ENCODE measurements around the gene RND3. TPM values are rescaled to one million over a fixed set of nuclear protein-coding genes. Genes with fewer than 3 reads are reported as not detected.
A peak's percentile ranks its signal among the peaks of the same experiment; 100 is the strongest.

Gene RND3, protein sequence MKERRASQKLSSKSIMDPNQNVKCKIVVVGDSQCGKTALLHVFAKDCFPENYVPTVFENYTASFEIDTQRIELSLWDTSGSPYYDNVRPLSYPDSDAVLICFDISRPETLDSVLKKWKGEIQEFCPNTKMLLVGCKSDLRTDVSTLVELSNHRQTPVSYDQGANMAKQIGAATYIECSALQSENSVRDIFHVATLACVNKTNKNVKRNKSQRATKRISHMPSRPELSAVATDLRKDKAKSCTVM
- total RNA-seq, result 62.1 TPM

DNA sequence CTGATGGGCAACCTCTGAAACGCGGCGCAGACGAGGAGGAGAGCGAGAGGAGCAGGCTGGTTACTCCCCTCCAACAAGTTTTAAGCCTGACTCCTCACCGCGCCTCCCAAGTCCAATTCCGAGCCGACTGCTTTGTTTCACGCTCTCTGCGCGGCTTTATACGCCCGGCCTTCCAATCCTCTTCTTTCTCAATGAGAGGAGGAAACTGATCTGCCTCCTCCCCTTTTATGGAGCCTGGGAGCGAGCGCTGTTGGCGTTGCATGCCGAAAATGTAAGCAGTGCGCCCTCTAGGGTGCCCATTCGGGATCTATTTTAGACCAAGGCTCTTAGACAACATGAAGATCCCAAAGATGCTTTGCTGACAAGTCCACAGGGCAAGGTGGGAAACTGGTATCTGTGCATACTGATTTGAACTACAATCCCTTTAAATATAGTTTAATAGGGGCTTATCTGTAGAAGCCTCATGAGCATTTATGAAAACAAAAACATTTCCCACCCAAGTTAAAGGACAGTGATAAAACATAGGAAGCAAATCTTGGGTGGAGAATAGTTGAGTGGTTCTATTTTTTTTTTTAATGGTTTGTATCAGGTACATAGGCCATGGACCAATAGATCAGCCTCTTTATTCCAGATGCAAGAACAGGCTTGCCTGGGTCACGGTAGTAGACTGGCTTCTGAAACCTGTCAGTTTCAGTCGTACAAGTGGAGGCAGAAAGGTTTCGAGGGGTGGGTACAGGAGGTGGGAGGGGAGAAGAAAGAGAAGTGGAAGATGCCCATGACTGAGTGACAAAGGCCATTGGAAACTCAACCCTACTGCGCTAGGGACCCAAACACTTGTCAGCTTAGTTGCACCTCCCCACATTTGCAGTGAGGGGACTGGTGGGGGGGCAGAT lies at the start of gene RND3:
RND3 (minus strand) TSS at position 131 of the 893 bp plus-strand sequence. CDS start 250 bp downstream, outside the sequence.
- intact Hi-C loops (cut with DNase I), result loop anchor here (5.0 kb wide), 2 partner anchors 205 to 900 kb away; partner anchors contain the start of gene MMADHC

DNA sequence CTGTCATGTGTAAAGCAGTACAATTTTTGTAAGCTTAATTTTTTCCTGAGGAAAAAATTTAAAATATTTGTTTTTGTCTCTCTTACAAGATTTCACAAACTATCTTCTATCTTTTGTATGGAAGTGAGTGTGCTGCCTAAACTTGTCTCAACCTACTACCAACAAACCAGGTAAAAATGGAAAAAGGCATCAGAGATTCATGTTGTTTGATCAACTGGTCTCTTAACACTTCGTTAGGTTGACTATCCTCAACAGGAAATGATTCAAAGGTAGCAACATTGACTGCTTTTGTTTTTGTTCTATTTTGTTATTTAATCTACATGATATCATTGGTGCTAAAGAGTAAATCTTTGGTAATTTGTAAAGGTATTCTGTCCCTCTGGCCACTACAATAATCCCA lies 47.7 kb upstream of the RND3 start:
- intact Hi-C loops (cut with DNase I), result no loop called here
- TF ChIP-seq POLR2AphosphoS5 (IDR thresholded peaks at IDR 0.05; ENCODE audit: insufficient read depth in 1 of 2, low read depth in 1 of 2) (no peak), POLR2A (IDR thresholded peaks at IDR 0.05) (no peak)
- TF ChIP-seq, protein P1, sequence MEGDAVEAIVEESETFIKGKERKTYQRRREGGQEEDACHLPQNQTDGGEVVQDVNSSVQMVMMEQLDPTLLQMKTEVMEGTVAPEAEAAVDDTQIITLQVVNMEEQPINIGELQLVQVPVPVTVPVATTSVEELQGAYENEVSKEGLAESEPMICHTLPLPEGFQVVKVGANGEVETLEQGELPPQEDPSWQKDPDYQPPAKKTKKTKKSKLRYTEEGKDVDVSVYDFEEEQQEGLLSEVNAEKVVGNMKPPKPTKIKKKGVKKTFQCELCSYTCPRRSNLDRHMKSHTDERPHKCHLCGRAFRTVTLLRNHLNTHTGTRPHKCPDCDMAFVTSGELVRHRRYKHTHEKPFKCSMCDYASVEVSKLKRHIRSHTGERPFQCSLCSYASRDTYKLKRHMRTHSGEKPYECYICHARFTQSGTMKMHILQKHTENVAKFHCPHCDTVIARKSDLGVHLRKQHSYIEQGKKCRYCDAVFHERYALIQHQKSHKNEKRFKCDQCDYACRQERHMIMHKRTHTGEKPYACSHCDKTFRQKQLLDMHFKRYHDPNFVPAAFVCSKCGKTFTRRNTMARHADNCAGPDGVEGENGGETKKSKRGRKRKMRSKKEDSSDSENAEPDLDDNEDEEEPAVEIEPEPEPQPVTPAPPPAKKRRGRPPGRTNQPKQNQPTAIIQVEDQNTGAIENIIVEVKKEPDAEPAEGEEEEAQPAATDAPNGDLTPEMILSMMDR (IDR thresholded peaks at IDR 0.05), result no peak

More for the DNA sequence above, at the start of gene RND3:
- Histone ChIP-seq H3K27me3 (no peaks in the 10 kb centered on the region), H3K27ac (peak within 1 kb of the TSS; percentile 85), H3K4me3 (peak within 1 kb of the TSS; percentile 82 to 92), H3K36me3 (no peaks in the 10 kb centered on the region), H3K9me3 (no peaks in the 10 kb centered on the region), H3K4me1 (peaks cover 22% of the 10 kb centered on the region)
- TF ChIP-seq, protein P1 (IDR thresholded peaks at IDR 0.05), result peak; percentile 60 to 90 (median 78)
- TF ChIP-seq POLR2A (IDR thresholded peaks at IDR 0.05) (peak in 1 of 2 donors; percentile 96), POLR2AphosphoS5 (IDR thresholded peaks at IDR 0.05; ENCODE audit: insufficient read depth in 1 of 2, low read depth in 1 of 2) (peak; percentile 93 to 94)
- peak; percentile 97 to 99 for DNase-seq (ENCODE audit: extremely low spot score in 2 of 2)

GRCh38 chr2:150532879-150533278 lies 45.4 kb upstream of the RND3 start:
- Histone ChIP-seq H3K27me3 (no peaks in the 10 kb centered on the region), H3K4me1 (peaks cover 19% of the 10 kb centered on the region), H3K27ac (no peak overlapping the region), H3K4me3 (no peak overlapping the region), H3K9me3 (no peaks in the 10 kb centered on the region), H3K36me3 (no peaks in the 10 kb centered on the region)
- TF ChIP-seq POLR2AphosphoS5 (IDR thresholded peaks at IDR 0.05; ENCODE audit: insufficient read depth in 1 of 2, low read depth in 1 of 2), result no peak
- TF ChIP-seq, protein P1 (IDR thresholded peaks at IDR 0.05), result no peak
- no peak for TF ChIP-seq POLR2A (IDR thresholded peaks at IDR 0.05)
- DNase-seq (ENCODE audit: extremely low spot score in 2 of 2), result no peak
- intact Hi-C loops (cut with DNase I), result no loop called here

More for the DNA sequence above, 47.7 kb upstream of the RND3 start:
- H3K4me3 ChIP-seq, result no peak overlapping the region
- no peak overlapping the region for H3K27ac ChIP-seq
- no peak for DNase-seq (ENCODE audit: extremely low spot score in 2 of 2)
- H3K9me3 ChIP-seq, result no peaks in the 10 kb centered on the region
- H3K36me3 ChIP-seq, result no peaks in the 10 kb centered on the region
- peaks cover 5% of the 10 kb centered on the region for H3K4me1 ChIP-seq
- no peaks in the 10 kb centered on the region for H3K27me3 ChIP-seq

DNA sequence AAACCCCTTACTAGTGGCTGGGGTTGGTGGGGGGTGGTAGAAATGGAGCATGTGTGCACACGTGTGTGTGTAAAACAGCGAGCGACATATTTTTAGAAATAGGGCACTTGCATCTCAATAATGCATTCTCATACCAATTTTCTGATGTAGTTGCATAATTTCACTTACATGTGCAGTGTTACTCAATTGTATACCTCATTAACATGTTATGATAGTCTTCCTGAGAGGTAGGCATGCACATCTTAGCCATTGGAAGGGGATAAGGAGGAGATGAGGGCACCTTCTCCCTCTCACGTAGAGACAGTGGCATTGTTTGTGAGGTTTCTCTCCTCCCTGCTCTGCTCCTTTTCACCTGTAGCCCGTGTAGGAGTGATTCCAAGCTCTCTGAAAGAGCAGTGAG lies 44.6 kb upstream of the RND3 start:
- no peaks in the 10 kb centered on the region for H3K9me3 ChIP-seq
- peaks cover 26% of the 10 kb centered on the region for H3K4me1 ChIP-seq
- H3K4me3 ChIP-seq, result no peak overlapping the region
- no peak for DNase-seq (ENCODE audit: extremely low spot score in 2 of 2)
- no peak overlapping the region for H3K27ac ChIP-seq
- intact Hi-C loops (cut with DNase I), result no loop called here
- no peaks in the 10 kb centered on the region for H3K36me3 ChIP-seq
- no peaks in the 10 kb centered on the region for H3K27me3 ChIP-seq
- TF ChIP-seq POLR2A (IDR thresholded peaks at IDR 0.05), result no peak
- TF ChIP-seq POLR2AphosphoS5 (IDR thresholded peaks at IDR 0.05; ENCODE audit: insufficient read depth in 1 of 2, low read depth in 1 of 2), result no peak
- TF ChIP-seq, protein P1 (IDR thresholded peaks at IDR 0.05), result no peak

Measured in vagina (tissue), 2 donors.